ENCODE data around the gene CNTFR.

DNA sequence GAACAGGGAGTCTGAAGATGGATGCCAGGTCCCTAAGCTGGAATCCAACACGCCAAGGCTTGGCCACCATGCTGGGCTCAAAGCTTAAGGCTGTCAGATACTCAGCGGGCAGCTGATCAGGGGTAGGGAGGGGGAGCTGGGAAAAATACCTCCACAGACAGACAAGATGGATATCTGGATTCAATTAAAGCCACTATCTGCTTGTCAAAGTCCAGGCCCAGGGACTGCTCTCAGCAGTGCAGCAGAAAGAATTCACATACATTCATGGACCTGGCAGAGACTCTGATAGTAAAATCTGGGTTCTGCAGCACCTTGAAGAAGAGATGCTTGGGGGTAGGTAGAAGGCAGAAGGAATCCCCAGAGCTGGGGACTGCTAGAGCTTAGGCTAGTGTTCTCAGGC is 25.6 kb upstream of the CNTFR start:
- TF ChIP-seq, protein P1, sequence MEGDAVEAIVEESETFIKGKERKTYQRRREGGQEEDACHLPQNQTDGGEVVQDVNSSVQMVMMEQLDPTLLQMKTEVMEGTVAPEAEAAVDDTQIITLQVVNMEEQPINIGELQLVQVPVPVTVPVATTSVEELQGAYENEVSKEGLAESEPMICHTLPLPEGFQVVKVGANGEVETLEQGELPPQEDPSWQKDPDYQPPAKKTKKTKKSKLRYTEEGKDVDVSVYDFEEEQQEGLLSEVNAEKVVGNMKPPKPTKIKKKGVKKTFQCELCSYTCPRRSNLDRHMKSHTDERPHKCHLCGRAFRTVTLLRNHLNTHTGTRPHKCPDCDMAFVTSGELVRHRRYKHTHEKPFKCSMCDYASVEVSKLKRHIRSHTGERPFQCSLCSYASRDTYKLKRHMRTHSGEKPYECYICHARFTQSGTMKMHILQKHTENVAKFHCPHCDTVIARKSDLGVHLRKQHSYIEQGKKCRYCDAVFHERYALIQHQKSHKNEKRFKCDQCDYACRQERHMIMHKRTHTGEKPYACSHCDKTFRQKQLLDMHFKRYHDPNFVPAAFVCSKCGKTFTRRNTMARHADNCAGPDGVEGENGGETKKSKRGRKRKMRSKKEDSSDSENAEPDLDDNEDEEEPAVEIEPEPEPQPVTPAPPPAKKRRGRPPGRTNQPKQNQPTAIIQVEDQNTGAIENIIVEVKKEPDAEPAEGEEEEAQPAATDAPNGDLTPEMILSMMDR (IDR thresholded peaks at IDR 0.05): no peak
- TF ChIP-seq POLR2A (IDR thresholded peaks at IDR 0.05): no peak

Data from Peyer's patch (tissue), 4 donors.